ENCODE measurements around the gene PARD3.
"Not testable (repeated sequence)": the region's sequence is repeated elsewhere in the genome, so short reads cannot be mapped to it uniquely, and the experiment has no call there.

Gene PARD3

DNA sequence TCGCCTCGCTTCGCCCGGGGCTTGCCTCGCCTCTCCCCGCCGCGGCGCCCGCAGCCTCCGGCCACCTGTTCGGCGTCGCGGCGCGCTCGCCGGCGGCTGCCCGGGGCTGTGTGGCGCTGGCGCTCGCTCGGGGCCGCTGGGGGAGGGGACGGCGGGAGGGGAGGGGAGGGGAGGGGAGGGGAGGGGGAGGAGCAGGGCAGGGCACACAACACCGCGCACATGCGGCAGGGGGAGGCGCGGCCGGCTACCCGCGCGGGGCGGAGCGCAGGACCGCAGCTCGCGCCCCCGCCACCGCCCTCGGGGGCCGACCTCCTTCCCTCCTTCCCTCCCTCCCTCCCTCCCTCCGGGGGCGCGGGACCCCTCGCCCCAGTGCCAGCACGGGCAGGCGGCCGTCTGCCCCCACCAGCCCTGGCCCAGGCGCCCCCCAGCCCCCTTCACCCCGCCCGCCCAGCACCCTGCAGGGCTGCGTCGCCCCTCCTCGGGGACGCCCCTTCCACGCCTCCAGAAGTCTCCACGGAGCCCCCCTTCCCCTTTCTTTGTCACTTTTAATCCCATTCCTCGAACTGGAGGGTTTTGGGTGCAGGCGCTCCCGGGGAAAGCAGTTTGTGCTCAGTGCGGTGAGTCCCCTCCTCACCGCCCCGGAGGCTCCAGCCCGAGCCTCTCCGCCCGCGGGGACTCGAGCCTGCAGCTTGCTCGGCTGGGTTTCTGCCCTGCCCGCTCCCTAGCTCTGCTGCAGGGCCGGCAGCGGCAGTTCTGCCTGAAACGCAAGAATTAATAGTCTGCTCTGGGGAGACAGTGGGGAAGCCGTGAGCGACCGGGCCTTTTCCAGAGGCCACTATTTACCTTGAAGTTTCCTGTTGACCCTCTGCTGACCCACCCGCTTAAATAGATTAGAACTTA is at the start of gene PARD3:
Gene PARD3, minus strand, starts transcription at position 112 of the 900 bp plus-strand sequence. CDS start 301 bp downstream, outside the sequence.
- DNase-seq (ENCODE audit: low read depth), result no peak

- no peak for DNase-seq (ENCODE audit: low read depth)
Observed at GRCh38 chr10:34864149-34865067, 49.3 kb upstream of the PARD3 start.

DNA sequence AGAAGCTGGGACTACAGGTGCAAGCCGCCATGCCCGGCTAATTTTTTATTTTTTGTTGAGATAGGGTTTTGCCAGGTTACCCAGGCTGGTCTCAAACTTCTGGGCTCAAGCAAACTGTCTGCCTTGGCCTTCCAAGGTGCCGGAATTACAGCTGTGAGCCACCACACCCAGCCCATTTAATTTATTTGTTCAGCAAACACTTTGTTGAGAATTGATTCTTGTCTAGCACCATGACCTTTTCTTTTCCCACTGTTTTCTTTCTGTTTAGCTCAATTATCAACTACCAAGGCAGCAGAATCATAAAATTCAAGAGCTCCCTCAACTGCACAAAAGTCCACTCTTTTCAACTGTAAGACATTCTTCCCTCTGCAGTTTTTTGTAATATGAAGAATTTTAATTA is 47.8 kb upstream of the PARD3 start:
- no peak for DNase-seq (ENCODE audit: low read depth)

- DNase-seq (ENCODE audit: low read depth), result no peak
Observed at GRCh38 chr10:34861293-34862021, 46.4 kb upstream of the PARD3 start.

DNA sequence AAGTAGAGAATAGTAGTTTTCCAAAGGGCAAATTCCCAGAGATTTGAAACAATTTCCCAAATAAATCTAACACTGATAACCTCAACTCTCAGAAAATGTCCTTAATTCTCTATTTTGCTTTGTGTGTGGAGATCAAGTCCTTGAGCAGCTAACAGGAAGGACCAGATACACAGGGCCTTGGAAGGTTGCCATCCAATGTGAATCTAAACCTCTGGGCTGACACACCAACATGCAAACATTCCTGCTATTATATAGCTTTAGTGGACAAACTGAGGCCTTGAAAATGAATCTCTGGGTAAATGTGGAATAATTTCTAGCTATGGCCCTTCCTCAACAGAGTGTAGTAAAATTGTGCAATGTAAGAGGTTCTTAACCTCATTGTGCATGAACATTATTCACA is 44.1 kb upstream of the PARD3 start:
- no peak for DNase-seq (ENCODE audit: low read depth)

DNA sequence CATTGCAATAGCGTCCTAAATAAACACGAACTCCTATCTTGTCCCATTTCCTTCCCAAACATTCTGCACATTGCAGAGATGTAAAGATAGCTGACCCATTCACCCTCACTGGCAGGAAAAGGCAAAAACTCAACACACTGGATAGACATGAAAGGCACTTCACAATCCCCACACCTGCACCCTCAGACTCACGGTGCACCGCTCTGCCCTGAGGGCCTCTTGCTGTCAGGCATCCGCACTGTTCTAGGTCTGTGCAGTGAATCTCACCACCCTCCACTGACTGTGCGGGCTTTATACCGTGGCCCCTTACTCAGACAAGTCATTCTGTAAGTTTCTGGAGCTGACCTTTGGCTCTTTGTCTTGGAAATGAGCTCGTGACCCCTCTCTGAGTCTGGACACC is 42.9 kb upstream of the PARD3 start:
- DNase-seq (ENCODE audit: low read depth), result no peak

DNA sequence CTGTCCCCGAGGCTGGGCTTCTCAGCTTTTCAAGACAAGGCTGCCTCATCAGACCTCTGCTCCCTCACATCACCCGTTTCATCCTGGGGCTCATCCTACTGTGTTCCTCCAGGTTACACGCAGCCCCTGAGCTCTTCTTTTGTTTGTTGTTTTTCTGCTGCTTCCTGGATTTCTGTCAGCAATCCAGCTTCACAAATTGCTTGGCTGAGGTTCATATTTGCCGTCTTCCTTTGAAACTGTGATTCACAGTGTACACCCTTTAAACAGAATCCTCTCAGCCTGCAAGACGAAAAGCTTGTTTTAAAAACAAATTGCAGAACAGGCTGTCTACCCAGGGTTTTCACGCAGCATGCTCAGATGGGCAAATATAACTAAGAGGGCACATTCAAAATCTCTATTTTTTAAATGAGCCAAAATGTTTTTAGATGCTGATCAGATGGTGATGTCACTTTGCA is 39.1 kb upstream of the PARD3 start:
- no peak for DNase-seq (ENCODE audit: low read depth)

DNA sequence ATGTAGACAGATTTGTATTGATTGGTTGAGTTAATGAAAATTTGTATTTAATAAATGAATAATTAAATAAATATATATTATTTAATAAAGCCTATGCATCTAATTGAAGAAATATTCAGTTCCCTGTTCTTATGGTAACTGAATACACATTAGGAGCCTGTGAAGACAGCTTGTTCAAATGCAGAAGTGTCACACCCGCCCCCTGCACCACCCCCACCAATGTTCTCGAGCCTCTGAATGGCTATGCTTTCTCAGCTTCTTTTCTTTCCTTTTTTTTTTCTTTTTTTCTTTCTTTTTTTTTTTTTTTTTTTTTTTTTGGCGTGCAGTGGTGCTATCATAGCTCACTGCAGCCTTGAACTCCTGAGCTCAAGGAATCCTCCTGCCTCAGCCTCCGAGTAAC is 38.3 kb upstream of the PARD3 start:
- no peak for DNase-seq (ENCODE audit: low read depth)

DNA sequence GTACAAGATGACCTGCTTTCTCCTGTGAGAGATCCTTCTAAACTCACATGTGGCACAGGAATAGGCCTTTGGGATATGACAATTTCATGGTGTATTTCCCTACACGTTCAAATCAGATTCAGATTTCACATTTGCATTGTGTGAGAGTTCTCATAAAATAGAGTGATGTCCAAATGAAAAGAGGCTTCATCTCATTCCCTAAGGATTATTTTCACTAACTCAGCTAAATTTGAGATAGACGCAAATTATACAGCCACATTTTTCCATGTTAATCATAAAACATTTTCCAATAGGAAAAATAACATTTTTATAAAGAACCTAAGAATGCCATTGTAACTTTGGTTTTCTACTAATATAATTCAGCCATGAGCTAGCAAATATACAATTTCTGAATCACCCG is 35.5 kb upstream of the PARD3 start:
- DNase-seq (ENCODE audit: low read depth), result no peak

GRCh38 chr10:34850036-34850435 is 34.9 kb upstream of the PARD3 start:
- DNase-seq (ENCODE audit: low read depth), result no peak

DNA sequence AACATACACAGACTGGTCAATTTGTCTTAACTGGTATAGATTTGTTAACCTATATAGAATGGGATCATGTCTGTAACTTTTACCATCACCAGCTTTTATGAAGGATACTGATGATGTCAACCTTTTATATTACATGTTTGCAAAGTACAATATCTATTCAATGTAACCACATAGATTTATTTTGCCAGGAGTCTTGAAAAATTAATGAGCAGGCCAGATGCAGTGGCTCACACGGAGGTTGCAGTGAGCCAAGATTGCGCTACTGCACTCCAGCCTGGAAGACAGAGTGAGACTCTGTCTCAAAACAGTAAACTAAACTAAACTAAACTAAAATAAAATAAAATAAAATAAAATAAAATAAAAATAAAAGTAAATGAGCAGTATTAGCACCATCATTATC is 30.0 kb upstream of the PARD3 start:
- no peak for DNase-seq (ENCODE audit: low read depth)

DNA sequence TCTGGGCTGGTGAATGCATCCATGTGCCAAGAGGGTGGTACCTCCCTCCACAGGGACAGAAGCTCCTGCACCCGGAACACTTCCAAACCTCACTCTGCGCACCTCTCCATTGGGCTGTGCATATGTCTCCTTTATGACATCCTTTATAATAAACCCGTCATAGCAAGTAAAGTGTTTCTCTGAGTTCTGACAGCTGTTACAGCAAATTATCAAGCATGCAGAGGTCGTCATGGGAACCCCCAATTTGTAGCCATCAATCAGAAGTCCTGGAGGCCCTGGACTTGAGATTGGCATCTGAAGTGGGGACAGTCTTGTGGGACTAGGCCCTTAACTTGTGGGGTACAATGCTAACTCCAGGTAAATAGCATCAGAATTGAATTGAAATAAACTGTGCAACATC is 29.4 kb upstream of the PARD3 start:
- no peak for DNase-seq (ENCODE audit: low read depth)

DNA sequence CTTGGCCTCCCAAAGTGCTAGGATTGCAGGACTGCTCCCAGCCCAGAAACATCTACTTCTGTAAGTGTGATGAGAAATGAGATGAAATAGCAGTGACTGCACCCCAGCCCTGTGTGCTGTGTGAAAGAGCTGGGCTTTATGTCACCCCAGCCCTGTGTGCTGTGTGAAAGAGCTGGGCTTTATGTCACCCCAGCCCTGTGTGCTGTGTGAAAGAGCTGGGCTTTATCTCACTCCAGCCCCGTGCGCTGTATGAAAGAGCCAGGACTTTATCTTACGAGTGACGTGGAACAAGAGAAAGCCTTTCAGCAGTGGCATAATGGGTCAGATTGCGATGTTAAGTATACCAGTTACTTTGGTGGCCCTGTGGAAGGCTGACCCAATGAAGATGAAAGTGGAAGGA is 28.4 kb upstream of the PARD3 start:
- DNase-seq (ENCODE audit: low read depth), result not testable (repeated sequence)

DNA sequence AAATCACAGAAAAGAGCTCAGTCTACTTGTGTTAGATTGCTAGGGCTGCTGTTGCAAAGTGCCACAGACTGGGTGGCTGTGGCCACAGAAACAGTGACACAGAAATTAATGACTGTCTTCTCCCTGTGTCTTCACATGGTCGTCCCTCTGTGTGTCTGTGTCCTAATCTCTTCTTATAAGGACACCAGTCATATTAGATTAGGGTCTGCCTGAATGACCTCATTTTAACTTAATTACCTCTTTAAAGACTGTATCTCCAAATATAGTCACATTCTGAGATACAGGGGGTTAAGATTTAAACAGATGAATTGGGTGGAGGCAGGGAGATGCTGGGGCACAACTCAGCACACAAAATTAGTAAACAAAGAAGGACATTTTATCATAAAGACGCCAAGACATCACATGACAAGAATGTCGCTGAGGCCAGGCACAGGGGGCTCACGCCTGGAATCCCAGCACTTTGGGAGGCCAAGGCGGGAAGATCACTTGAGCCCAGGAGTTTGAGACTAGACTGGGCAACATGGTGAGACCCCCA is 23.3 kb upstream of the PARD3 start:
- DNase-seq (ENCODE audit: low read depth), result no peak

DNA sequence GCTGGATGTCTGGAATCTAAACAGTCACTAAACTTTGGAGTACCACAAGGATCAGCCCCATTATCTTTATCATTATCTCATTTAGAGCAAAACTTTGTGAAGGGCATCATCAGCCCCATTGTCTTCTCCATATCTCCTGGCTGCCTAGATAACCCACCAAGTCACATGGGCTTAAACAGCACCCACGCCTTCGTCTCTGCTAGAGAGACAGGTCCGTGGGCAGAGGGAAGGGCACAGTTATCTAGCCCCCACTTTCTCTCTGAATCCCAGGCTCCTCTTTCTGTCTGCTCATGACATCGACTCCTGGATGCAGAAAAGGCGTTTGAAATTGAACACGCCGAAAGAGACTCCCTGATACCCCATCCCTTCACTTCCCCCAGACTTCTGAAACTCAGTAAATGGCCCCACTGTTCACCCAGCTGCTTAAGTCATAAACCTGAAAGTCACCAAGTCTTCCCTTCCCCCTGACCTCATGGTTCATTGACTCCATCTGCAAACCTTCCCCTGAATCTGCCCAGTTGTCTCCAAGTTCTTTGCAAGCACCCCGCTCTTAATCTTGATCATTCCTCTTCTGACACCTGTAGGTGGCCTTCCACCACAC is 20.9 kb upstream of the PARD3 start:
- no peak for DNase-seq (ENCODE audit: low read depth)

DNA sequence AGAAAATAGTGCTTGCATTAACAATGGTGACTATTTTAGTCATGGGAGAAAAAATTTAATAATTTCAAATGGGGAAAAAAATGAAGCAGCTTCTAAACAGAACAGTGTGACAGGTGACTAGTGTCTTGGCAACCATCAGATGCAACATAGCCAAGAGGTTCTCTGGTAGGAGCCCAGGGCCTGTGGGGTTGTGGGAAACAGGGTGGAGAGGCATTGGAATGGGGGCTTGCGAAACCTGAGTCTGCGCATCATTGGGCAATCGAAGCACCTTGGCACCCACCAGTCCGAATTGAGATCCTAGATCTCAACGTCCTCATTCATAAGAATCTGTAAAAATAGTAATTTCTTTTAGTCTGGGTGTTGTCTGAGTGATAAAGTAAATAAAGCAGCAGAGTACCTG is 19.2 kb upstream of the PARD3 start:
- no peak for DNase-seq (ENCODE audit: low read depth)

- DNase-seq (ENCODE audit: low read depth), result no peak
Observed at GRCh38 chr10:34830217-34830822, 15.2 kb upstream of the PARD3 start.

GRCh38 chr10:34826857-34827766 is 12.0 kb upstream of the PARD3 start:
- no peak for DNase-seq (ENCODE audit: low read depth)

- no peak for DNase-seq (ENCODE audit: low read depth)
Observed at GRCh38 chr10:34826221-34826620, 11.1 kb upstream of the PARD3 start.

GRCh38 chr10:34825414-34825813 is 10.3 kb upstream of the PARD3 start:
- DNase-seq (ENCODE audit: low read depth), result no peak

All from activated T-helper 1 cell treated with Interleukin-2 at 50 U/mL for 16 hours (primary cell).